ENCODE measurements around the gene ERBB4.

Gene ERBB4

GRCh38 chr2:212451786-212452231, 86.8 kb downstream of the ERBB4 start:
- no peak overlapping the region for H3K4me3 ChIP-seq (ENCODE audit: low read length)
- no peak for DNase-seq (ENCODE audit: low read depth, low spot score)

GRCh38 chr2:212448698-212449097, 89.9 kb downstream of the ERBB4 start:
- H3K4me3 ChIP-seq (ENCODE audit: low read length), result no peak overlapping the region
- no peak for DNase-seq (ENCODE audit: low read depth, low spot score)

GRCh38 chr2:212441821-212442220, 96.8 kb downstream of the ERBB4 start:
- no peak for DNase-seq (ENCODE audit: low read depth, low spot score)
- no peak overlapping the region for H3K4me3 ChIP-seq (ENCODE audit: low read length)

- no peak for DNase-seq (ENCODE audit: low read depth, low spot score)
- no peak overlapping the region for H3K4me3 ChIP-seq (ENCODE audit: low read length)
Measured at GRCh38 chr2:212441141-212441540, 97.5 kb downstream of the ERBB4 start.

GRCh38 chr2:212428681-212429478, 109.7 kb downstream of the ERBB4 start:
- no peak for DNase-seq (ENCODE audit: low read depth, low spot score)
- H3K4me3 ChIP-seq (ENCODE audit: low read length), result no peak overlapping the region

GRCh38 chr2:212427638-212428037, 111.0 kb downstream of the ERBB4 start:
- H3K4me3 ChIP-seq (ENCODE audit: low read length), result no peak overlapping the region
- no peak for DNase-seq (ENCODE audit: low read depth, low spot score)

- H3K4me3 ChIP-seq (ENCODE audit: low read length), result no peak overlapping the region
- no peak for DNase-seq (ENCODE audit: low read depth, low spot score)
Measured at GRCh38 chr2:212426637-212427412, 111.8 kb downstream of the ERBB4 start.

GRCh38 chr2:212424082-212424481, 114.5 kb downstream of the ERBB4 start:
- no peak overlapping the region for H3K4me3 ChIP-seq (ENCODE audit: low read length)
- no peak for DNase-seq (ENCODE audit: low read depth, low spot score)

GRCh38 chr2:212423089-212423488, 115.5 kb downstream of the ERBB4 start:
- no peak for DNase-seq (ENCODE audit: low read depth, low spot score)
- H3K4me3 ChIP-seq (ENCODE audit: low read length), result no peak overlapping the region

GRCh38 chr2:212421556-212422334, 116.9 kb downstream of the ERBB4 start:
- no peak overlapping the region for H3K4me3 ChIP-seq (ENCODE audit: low read length)
- no peak for DNase-seq (ENCODE audit: low read depth, low spot score)

GRCh38 chr2:212416086-212416485, 122.5 kb downstream of the ERBB4 start:
- no peak for DNase-seq (ENCODE audit: low read depth, low spot score)
- no peak overlapping the region for H3K4me3 ChIP-seq (ENCODE audit: low read length)

- no peak overlapping the region for H3K4me3 ChIP-seq (ENCODE audit: low read length)
- DNase-seq (ENCODE audit: low read depth, low spot score), result no peak
Measured at GRCh38 chr2:212414767-212415211, 123.8 kb downstream of the ERBB4 start.

GRCh38 chr2:212409560-212409959, 129.0 kb downstream of the ERBB4 start:
- no peak overlapping the region for H3K4me3 ChIP-seq (ENCODE audit: low read length)

GRCh38 chr2:212408524-212408923, 130.1 kb downstream of the ERBB4 start:
- no peak for DNase-seq (ENCODE audit: low read depth, low spot score)
- H3K4me3 ChIP-seq (ENCODE audit: low read length), result no peak overlapping the region

More at GRCh38 chr2:212409560-212409959, 129.0 kb downstream of the ERBB4 start:
- no peak for DNase-seq (ENCODE audit: low read depth, low spot score)

- H3K4me3 ChIP-seq (ENCODE audit: low read length), result no peak overlapping the region
- DNase-seq (ENCODE audit: low read depth, low spot score), result no peak
Measured at GRCh38 chr2:212406716-212407115, 131.9 kb downstream of the ERBB4 start.

GRCh38 chr2:212402316-212402715, 136.3 kb downstream of the ERBB4 start:
- DNase-seq (ENCODE audit: low read depth, low spot score), result no peak

GRCh38 chr2:212398316-212398715, 140.3 kb downstream of the ERBB4 start:
- no peak overlapping the region for H3K4me3 ChIP-seq (ENCODE audit: low read length)
- no peak for DNase-seq (ENCODE audit: low read depth, low spot score)

More at GRCh38 chr2:212402316-212402715, 136.3 kb downstream of the ERBB4 start:
- no peak overlapping the region for H3K4me3 ChIP-seq (ENCODE audit: low read length)

- DNase-seq (ENCODE audit: low read depth, low spot score), result no peak
- H3K4me3 ChIP-seq (ENCODE audit: low read length), result no peak overlapping the region
Measured at GRCh38 chr2:212392544-212392943, 146.1 kb downstream of the ERBB4 start.

GRCh38 chr2:212392043-212392442, 146.6 kb downstream of the ERBB4 start:
- no peak for DNase-seq (ENCODE audit: low read depth, low spot score)
- no peak overlapping the region for H3K4me3 ChIP-seq (ENCODE audit: low read length)

Data from Jurkat, Clone E6-1 (cell line).